ENCODE data around the gene IFIT1B.
"Not testable (repeated sequence)": the region's sequence is repeated elsewhere in the genome, so short reads cannot be mapped to it uniquely, and the experiment has no call there.

The IFIT1B gene

GRCh38 chr10:89377705-89378637 lies at the start of gene IFIT1B:
Gene IFIT1B, plus strand, starts transcription at chr10:89378056. Its CDS starts 80 bp downstream, at chr10:89378136.
- no peak for DNase-seq (ENCODE audit: low read depth)

- DNase-seq (ENCODE audit: low read depth) = no peak
Measured at GRCh38 chr10:89329151-89329550, 48.7 kb upstream of the IFIT1B start.

GRCh38 chr10:89330014-89330413 lies 47.8 kb upstream of the IFIT1B start:
- not testable (repeated sequence) for DNase-seq (ENCODE audit: low read depth)

- no peak for DNase-seq (ENCODE audit: low read depth)
Measured at GRCh38 chr10:89330537-89331212, 47.2 kb upstream of the IFIT1B start.

GRCh38 chr10:89331487-89332122 lies 46.3 kb upstream of the IFIT1B start:
- not testable (repeated sequence) for DNase-seq (ENCODE audit: low read depth)

- DNase-seq (ENCODE audit: low read depth) = no peak
Measured at GRCh38 chr10:89332123-89332633, 45.7 kb upstream of the IFIT1B start.

GRCh38 chr10:89335226-89335625 lies 42.6 kb upstream of the IFIT1B start:
- DNase-seq (ENCODE audit: low read depth) = no peak

GRCh38 chr10:89336241-89336640 lies 41.6 kb upstream of the IFIT1B start:
- DNase-seq (ENCODE audit: low read depth) = no peak

GRCh38 chr10:89337484-89337883 lies 40.4 kb upstream of the IFIT1B start:
- no peak for DNase-seq (ENCODE audit: low read depth)

- DNase-seq (ENCODE audit: low read depth) = no peak
Measured at GRCh38 chr10:89338713-89339112, 39.1 kb upstream of the IFIT1B start.

GRCh38 chr10:89339875-89340274 lies 38.0 kb upstream of the IFIT1B start:
- no peak for DNase-seq (ENCODE audit: low read depth)

- no peak for DNase-seq (ENCODE audit: low read depth)
Measured at GRCh38 chr10:89341649-89342048, 36.2 kb upstream of the IFIT1B start.

- no peak for DNase-seq (ENCODE audit: low read depth)
Measured at GRCh38 chr10:89342206-89342958, 35.5 kb upstream of the IFIT1B start.

- DNase-seq (ENCODE audit: low read depth) = no peak
Measured at GRCh38 chr10:89343089-89343767, 34.6 kb upstream of the IFIT1B start.

- DNase-seq (ENCODE audit: low read depth) = no peak
Measured at GRCh38 chr10:89344156-89344555, 33.7 kb upstream of the IFIT1B start.

- DNase-seq (ENCODE audit: low read depth) = no peak
Measured at GRCh38 chr10:89345367-89346000, 32.4 kb upstream of the IFIT1B start.

GRCh38 chr10:89346405-89347254 lies 31.2 kb upstream of the IFIT1B start:
- DNase-seq (ENCODE audit: low read depth) = no peak

GRCh38 chr10:89347701-89348457 lies 30.0 kb upstream of the IFIT1B start:
- DNase-seq (ENCODE audit: low read depth) = no peak

- DNase-seq (ENCODE audit: low read depth) = no peak
Measured at GRCh38 chr10:89348481-89348880, 29.4 kb upstream of the IFIT1B start.

Measured in HS-27A (cell line).